GM19328 (cell line): ENCODE data around the gene USP25.

Experiments
- ATAC-seq: cut with Tn5 transposase; IDR thresholded peaks from one replicate; pipeline ENCODE4 v1.9.1; 2021; ENCODE audit warnings: mild to moderate bottlenecking, moderate library complexity; ENCODE audit not compliant: unreplicated experiment

USP25 gene

DNA sequence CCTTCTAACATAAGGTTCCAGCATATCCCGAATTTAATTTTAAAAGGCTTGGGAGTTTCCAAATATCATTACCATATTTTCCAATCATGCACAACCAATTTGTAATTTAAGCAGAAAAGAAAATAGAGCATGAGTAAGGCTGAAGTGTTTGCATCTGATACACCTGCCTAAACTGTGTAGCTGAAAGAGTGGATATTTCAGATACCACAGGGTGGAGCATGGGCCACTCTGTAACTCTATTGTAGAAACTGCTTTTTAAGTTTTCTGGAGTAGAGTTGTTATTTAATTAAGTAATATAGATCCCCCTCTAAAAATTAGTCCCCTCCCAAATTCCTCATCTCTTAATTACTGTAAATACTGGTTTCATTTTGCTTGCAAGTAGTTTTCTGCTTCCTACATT is 199.8 kb downstream of the USP25 start:
- ATAC-seq = no peak
